GM18951 (cell line): ENCODE measurements around the gene CA7.
A peak's percentile ranks its signal among the peaks of the same experiment; 100 is the strongest.

Experiments
- POLR2A ChIP-seq: IDR thresholded peaks from 4 replicates; pipeline ENCODE4 v1.6.1; 2011; ENCODE audit warnings: mild to moderate bottlenecking; ENCODE audit not compliant: insufficient read length, insufficient read depth; ENCODE audit errors: extremely low read depth
- in situ Hi-C: fragments of 300-500 bp; cut with MboI; formaldehyde crosslinking; loops from one replicate; pipeline ENCODE4 v1.12.0; 2022; ENCODE audit warnings: low sequenced_read_pairs, mixed read lengths, inconsistent platforms; ENCODE audit not compliant: unreplicated experiment

CA7 gene

DNA sequence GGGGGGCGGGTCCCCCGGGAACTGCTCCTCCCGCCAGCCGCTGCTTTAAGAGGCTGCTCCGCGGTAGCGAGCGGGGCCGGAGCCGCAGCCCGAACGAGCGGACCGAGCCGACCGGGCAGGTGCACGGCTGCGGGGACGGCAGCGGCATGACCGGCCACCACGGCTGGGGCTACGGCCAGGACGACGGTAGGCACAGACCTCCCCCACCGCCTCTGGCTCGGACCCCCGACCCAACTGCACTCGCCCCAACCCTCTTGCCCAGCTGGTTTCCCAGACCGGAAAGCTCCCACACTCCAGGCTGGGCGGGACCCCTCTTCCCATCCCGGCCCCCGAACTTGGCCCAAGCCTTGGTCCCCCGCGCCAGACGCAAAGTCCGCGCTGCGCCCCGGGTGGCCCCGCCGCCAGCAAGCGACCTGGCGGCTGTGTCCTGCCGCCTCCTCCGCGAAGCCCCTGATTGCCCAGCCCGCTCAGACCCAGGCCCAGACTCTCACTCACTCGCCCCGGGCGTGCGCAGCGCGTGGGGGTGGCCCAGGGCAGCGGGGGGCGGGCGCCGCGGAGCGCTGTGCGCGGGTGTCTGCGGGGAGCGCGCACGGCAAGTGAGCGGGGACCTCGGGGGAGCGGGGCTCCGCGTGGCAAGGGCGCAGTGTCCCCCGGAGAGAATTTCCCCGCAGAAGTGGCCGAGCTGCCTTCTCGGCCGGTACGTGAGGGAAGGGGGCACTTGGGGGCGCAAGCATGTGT is at the start of gene CA7:
CA7 (plus strand) TSS at position 73 of the 738 bp plus-strand sequence; CDS start at position 147, 74 bp downstream.
- in situ Hi-C loops = no loop called here

DNA sequence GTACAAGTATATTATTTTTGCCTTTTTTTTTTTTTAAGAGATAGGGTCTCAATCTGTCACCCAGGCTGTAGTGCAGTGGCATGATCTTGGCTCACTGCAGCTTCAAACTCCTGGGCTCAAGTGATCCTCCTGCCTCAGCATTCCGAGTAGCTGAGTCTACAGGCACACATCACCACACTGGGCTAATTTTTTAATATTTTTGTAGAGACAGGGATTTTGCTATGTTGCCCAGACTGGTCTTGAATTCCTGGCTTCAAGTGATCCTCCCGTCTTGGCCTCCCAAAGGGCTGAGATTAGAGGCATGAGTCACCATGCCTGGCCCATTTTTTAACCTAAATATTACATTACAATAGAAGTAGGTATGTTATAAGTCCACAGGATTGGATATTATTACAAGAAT is 46.1 kb upstream of the CA7 start:
- in situ Hi-C loops = no loop called here
- no peak for TF ChIP-seq POLR2A

More for the DNA sequence above, at the start of gene CA7:
- TF ChIP-seq POLR2A = no peak

- in situ Hi-C loops = no loop called here
- TF ChIP-seq POLR2A = no peak
Measured at GRCh38 chr16:66800856-66801255, 43.4 kb upstream of the CA7 start.

GRCh38 chr16:66801320-66802105 is 42.7 kb upstream of the CA7 start, which contains the start of gene TERB1:
Gene TERB1, minus strand, starts transcription at chr16:66801584. Its CDS starts 4,786 bp downstream, at chr16:66796798.
- in situ Hi-C loops = no loop called here
- TF ChIP-seq POLR2A = no peak

- no peak for TF ChIP-seq POLR2A
- in situ Hi-C loops = no loop called here
Measured at GRCh38 chr16:66802159-66802558, 42.1 kb upstream of the CA7 start.

GRCh38 chr16:66809765-66810164 is 34.4 kb upstream of the CA7 start:
- in situ Hi-C loops = no loop called here
- no peak for TF ChIP-seq POLR2A

DNA sequence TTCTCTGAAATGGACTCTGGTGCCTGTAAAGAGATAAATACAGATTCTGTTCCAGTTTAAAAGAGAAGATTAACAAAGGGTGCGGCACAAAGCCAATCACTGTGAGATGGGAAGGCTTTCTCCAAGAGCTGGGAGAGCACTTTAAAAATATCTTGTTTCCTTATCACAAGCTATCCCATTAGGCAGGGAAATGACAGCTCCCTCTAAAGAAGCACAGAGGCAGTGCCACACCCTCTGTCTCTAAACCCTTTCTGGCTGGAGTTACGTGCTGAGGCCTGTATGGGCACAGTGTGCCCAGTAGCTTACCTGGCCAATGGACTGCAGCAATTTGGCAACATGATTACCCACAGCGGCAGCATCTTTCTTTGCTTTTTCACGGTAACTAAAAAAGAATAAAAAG is 33.8 kb upstream of the CA7 start:
- TF ChIP-seq POLR2A = no peak
- in situ Hi-C loops = no loop called here

- no peak for TF ChIP-seq POLR2A
- in situ Hi-C loops = no loop called here
Measured at GRCh38 chr16:66811043-66811442, 33.2 kb upstream of the CA7 start.

DNA sequence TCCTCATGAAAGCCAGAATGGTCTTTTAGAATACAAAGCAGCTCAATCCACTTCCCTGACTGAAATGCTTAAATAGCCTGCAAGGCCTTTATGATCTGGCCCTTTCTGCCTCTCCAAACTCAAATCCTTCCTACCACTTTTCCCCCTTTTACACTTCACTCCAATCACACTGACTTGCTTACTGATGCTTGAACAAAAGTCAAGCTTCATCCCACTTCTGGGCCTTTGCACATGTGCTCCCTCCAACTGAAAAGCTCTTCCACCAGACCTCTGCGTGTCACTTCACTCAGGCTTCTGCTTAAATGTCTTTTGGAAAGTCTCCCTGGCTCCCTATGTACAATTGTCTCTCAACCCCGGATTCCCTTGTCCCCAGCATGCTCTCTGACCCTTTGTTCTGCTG is 29.5 kb upstream of the CA7 start:
- no peak for TF ChIP-seq POLR2A
- in situ Hi-C loops = no loop called here

DNA sequence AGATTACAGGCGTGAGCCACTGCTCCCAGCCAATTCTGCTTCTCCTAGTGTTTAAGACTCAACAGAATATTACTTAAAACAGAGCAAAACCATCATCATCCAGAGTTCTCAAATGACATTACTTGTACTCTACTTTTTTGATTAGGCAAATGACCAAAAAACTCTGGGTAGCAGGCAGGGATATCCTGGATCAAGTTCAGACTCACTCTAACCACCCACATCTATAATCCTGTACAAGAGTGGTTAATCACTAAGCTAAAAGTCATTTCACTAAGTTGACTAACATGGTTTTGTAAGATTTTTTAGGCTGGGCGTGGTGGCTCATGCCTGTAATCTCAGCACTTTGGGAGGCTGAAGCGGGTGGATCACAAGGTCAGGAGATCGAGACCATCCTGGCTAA is 20.2 kb upstream of the CA7 start:
- in situ Hi-C loops = no loop called here
- no peak for TF ChIP-seq POLR2A

- peak; percentile 93 for TF ChIP-seq POLR2A
- in situ Hi-C loops = no loop called here
Measured at GRCh38 chr16:66830422-66831404, 13.5 kb upstream of the CA7 start, which contains the start of gene NAE1. Gene NAE1, minus strand, starts transcription at chr16:66830976. Its CDS starts 77 bp downstream, at chr16:66830899.

DNA sequence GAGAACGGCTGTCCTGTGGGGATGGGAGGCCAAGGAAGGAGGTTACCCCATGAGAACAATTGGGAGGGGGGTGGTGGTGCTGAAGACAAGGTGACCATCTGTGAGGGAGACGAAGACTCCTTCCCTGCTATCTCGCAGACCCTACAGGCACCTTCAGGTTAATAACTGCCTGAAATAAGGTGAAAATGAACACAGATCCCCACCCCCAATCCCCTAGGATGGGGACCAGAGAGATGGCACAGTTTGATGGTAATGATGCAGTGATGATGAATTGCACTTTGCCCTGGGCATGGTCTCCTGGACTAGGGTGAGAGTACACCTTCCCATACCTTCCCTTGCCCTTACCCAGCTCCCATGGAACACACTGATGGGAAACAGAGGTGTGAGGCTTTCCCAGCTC is 12.0 kb upstream of the CA7 start:
- no peak for TF ChIP-seq POLR2A
- in situ Hi-C loops = no loop called here
